Liver (tissue), 3 donors: ENCODE results near the gene MRM1.

ENCODE experiments used
- CTCF ChIP-seq: fragments of 150-350 bp; IDR thresholded peaks from 2 replicates; pipeline ENCODE4 v1.5.1; 2017; ENCODE audit warnings: improper control_type of control experiment, low read depth, low read length; ENCODE audit not compliant: missing input control
- JUND ChIP-seq, 2 donors: IDR thresholded peaks; 2 replicates each; pipeline ENCODE4 v1.6.1; 2016; ENCODE audit warnings: antibody characterized with exemption in 2 of 2
- MAX ChIP-seq: IDR thresholded peaks from 2 replicates; pipeline ENCODE4 v1.6.1; 2016; ENCODE audit warnings: antibody characterized with exemption
- YY1 ChIP-seq: IDR thresholded peaks from 2 replicates; pipeline ENCODE4 v1.6.1; 2016; ENCODE audit warnings: antibody characterized with exemption, mild to moderate bottlenecking
- donor health status: healthy.
- donor health status: healthy.

- no peak for TF ChIP-seq MAX
- no peak for TF ChIP-seq CTCF
- no peak for TF ChIP-seq JUND (IDR thresholded peaks at IDR 0.05)
- TF ChIP-seq YY1 = no peak
These were observed 39.0 kb downstream of the MRM1 start for GRCh38 chr17:36640346-36640745.
